ENCODE measurements around the gene FARSA. TPM values are rescaled to one million over a fixed set of nuclear protein-coding genes. Genes with fewer than 3 reads are reported as not detected.

The FARSA gene
- total and polyA plus RNA-seq, 2 of the 8 experiments (the other 6 are each of a cell fraction or from before 2014, with no cell fraction given): 61.0 to 103 TPM

- Histone ChIP-seq H2BK20ac (ENCODE audit: low read length) (no peak overlapping the region), H3K4me1 (replicated peaks in 1 of 4; ENCODE audit: control insufficient read depth in 3 of 4, insufficient read depth in 4 of 4, low read length in 3 of 4) (no peaks in the 10 kb centered on the region), H3K79me1 (ENCODE audit: low read depth, low read length) (no peaks in the 10 kb centered on the region), H4K20me1 (replicated peaks in 1 of 2; ENCODE audit: control insufficient read depth in 1 of 2, insufficient read depth in 2 of 2, low read length in 2 of 2) (no peaks in the 10 kb centered on the region), H3K14ac (ENCODE audit: insufficient read length) (no peak overlapping the region), H3K4me3 (ENCODE audit: extremely low read depth in 1 of 4, insufficient read depth in 2 of 4, low read depth in 3 of 4, low read length in 4 of 4) (no peak overlapping the region), H3K79me2 (ENCODE audit: control insufficient read depth in 1 of 2, insufficient read depth in 2 of 2, low read length in 2 of 2) (no peaks in the 10 kb centered on the region), H2BK12ac (ENCODE audit: low read depth, low read length) (no peak overlapping the region), H3K9ac (replicated peaks in 1 of 4; ENCODE audit: extremely low read depth in 1 of 4, low read depth in 3 of 4, low read length in 3 of 4) (no peak overlapping the region), H3K36me3 (ENCODE audit: control insufficient read depth in 2 of 4, insufficient read depth in 4 of 4, low read length in 3 of 4) (no peaks in the 10 kb centered on the region), H3K23me2 (ENCODE audit: low read depth, low read length) (no peaks in the 10 kb centered on the region), H2AFZ (ENCODE audit: low read length) (no peak overlapping the region), H2BK5ac (ENCODE audit: low read depth, low read length) (no peak overlapping the region), H3K23ac (ENCODE audit: insufficient read length) (no peak overlapping the region), H2AK5ac (ENCODE audit: low read depth, low read length) (no peak overlapping the region), H3K4ac (replicated peaks; ENCODE audit: insufficient read length, low read depth, low read length) (no peak overlapping the region), H4K8ac (ENCODE audit: extremely low read depth, insufficient read depth, low read length) (peak overlapping the region; percentile 68; the same call in 1 of the 2 replicates), H2BK15ac (ENCODE audit: low read length) (no peak overlapping the region), H3K4me2 (ENCODE audit: insufficient read depth in 1 of 2, low read depth in 2 of 2, low read length in 2 of 2) (no peak overlapping the region), H3K9me3 (ENCODE audit: insufficient read depth in 2 of 2, low read depth in 1 of 2, low read length in 1 of 2) (no peaks in the 10 kb centered on the region), H3K27me3 (replicated peaks in 1 of 4; ENCODE audit: control insufficient read depth in 3 of 4, extremely low read depth in 1 of 4, insufficient read depth in 3 of 4, low read length in 3 of 4) (no peaks in the 10 kb centered on the region), H2BK120ac (replicated peaks; ENCODE audit: low read depth, low read length) (no peak overlapping the region), H3K18ac (ENCODE audit: extremely low read depth, low read length) (no peak overlapping the region), H3K27ac (ENCODE audit: low read depth, low read length) (no peak overlapping the region), H4K5ac (ENCODE audit: insufficient read length, low read depth, low read length) (no peak overlapping the region), H4K91ac (replicated peaks; ENCODE audit: insufficient read length, low read length) (no peak overlapping the region), H3K56ac (replicated peaks; ENCODE audit: insufficient read length, low read depth, low read length) (no peak overlapping the region)
- 98% methylated on average over 10 of the region's 17 CpGs; no CpG with 5 or more reads in 1 of the 2 experiments for WGBS, 2 experiments (ENCODE audit: extremely low coverage in 1 of 2, insufficient coverage in 1 of 2, insufficient read length in 1 of 2, insufficient replicate concordance in 2 of 2, low coverage in 1 of 2, low lambda C conversion rate in 2 of 2, missing lambda C conversion rate in 1 of 2)
- TF ChIP-seq SRF (IDR thresholded peaks at IDR 0.05; ENCODE audit: low read depth, low read length) (no peak), USF2 (IDR thresholded peaks at IDR 0.05; ENCODE audit: low read length) (no peak), KDM5A (IDR thresholded peaks at IDR 0.05; ENCODE audit: low read length) (no peak), YY1 (IDR thresholded peaks at IDR 0.05; ENCODE audit: low read depth, low read length) (no peak), HDAC6 (IDR thresholded peaks at IDR 0.05; ENCODE audit: low read depth, low read length) (no peak), TAF1 (IDR thresholded peaks at IDR 0.05; ENCODE audit: low read depth, low read length) (no peak), CREB1 (IDR thresholded peaks at IDR 0.05) (no peak), POLR2A (IDR thresholded peaks at IDR 0.05; ENCODE audit: control extremely low read depth in 1 of 2, low read depth in 2 of 2, low read length in 2 of 2) (no peak), SAP30 (IDR thresholded peaks at IDR 0.05; ENCODE audit: insufficient read depth, insufficient replicate concordance, low read length) (no peak), RXRA (IDR thresholded peaks at IDR 0.05; ENCODE audit: insufficient read depth, low read depth, low read length) (no peak), TBP (IDR thresholded peaks at IDR 0.05; ENCODE audit: low read depth, low read length) (no peak), E2F6 (IDR thresholded peaks at IDR 0.05) (no peak)
- DNase-seq (ENCODE audit: low read depth in 1 of 2, low spot score in 2 of 2): no peak
- FAIRE-seq: no peak
- POLR2A ChIA-PET (ENCODE audit: partially characterized antibody): interaction anchor here (1.1 to 1.6 kb wide), 2 partner anchors 56 to 119 kb away, joined by 4 read pairs; partner anchors contain the start of gene SYCE2
- CTCF ChIA-PET (ENCODE audit: partially characterized antibody): interaction anchor here (0.8 to 16.3 kb wide), 12 partner anchors 9 to 156 kb away, joined by 3 to 431 read pairs (median 10); partner anchors contain the start of genes DAND5 and LYL1
Observed at GRCh38 chr19:12975221-12975741, 41.8 kb upstream of the FARSA start.
